GM10847 (cell line): ENCODE data around the gene DGKD.

ENCODE experiments used
- POLR2A ChIP-seq: IDR thresholded peaks from 2 replicates; pipeline ENCODE4 v1.6.1; 2011; ENCODE audit not compliant: insufficient read length; ENCODE audit errors: extremely low read depth

DGKD gene

DNA sequence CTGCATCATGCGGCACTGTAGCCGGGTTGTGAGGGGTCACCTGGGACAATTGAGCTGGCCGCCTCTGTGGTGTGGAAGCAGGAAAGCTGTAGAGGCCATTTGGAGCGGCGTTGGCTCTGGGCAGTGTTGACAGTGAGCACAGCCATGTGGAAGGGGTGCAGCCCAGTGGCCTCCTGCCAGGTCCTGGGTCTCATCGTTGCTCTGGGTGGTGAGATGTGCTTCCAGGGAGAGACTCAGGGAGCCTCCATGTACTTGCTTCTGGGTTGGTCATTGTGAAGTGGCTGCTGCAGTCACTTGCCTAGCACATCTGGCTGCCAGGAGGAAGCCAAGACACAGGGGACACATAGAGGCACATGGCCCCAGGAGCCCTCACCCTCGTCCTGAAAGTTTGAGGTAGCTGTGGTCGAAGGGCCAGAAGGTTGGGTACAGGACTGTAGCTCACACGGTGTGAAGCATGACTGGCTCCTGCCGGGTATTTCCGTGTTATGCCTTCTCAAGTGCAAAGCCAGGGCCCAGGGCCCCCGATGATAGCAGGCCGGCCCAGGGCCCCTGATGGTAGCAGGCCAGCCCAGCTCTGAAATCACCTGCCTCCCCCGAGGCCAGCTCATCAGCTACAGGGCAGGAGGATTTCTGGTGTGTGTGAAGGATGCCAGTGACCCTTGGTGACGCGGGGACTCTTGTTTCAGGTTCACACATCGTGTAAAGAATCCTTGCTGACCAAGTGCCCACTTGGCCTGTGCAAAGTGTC, 82.6 kb downstream of the DGKD start:
- no peak for TF ChIP-seq POLR2A

DNA sequence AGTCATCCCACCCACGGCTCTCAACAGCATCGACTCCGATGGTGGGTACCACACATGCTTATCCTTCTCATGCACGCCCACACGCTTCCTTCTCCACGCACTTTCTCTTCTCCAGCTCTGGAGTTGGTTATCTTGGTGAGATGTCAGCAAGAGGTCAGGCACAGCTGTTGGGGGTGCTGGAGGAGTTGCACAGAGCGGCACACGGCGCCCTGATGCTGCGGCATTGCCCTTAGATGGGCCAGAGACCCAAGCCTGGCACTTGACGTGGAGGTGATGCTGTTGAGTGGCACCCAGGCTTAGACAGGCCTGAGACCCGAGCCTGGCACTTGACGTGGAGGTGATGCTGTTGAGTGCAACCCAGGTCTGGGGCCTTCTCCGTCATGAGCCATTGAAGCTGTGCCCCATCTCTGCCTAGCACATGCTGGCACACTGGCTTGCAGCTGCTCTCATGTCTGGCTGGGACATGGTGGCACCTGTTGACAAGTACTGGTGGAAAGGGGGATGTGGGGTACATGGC, 83.2 kb downstream of the DGKD start:
- TF ChIP-seq POLR2A: no peak

DNA sequence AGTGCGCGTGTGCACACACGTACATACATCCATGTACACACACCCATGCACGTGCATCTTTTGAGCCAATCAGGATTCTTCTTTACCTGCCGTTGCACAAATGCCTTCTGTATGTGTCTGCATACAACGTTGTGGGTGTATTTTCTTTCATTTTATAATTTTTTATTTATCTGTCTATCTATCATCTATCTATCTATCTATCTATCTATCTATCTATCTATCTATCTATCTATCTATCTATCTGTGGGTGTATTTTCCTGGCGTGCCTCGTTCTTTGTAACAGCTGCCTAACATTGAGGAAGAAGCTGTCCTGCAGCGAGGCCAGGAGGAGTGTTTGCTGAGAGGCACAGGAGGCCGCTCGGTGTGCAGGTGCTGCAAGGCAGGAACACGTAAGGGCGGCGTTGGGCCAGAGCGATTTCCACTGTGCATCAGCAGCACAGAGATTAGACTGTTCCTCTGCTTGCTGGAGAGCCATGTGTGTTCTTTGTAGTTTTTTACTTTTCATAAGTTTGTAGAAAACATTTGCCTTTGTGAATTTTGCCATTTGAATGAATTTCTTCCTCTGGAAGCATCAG, 84.4 kb downstream of the DGKD start:
- TF ChIP-seq POLR2A: no peak

DNA sequence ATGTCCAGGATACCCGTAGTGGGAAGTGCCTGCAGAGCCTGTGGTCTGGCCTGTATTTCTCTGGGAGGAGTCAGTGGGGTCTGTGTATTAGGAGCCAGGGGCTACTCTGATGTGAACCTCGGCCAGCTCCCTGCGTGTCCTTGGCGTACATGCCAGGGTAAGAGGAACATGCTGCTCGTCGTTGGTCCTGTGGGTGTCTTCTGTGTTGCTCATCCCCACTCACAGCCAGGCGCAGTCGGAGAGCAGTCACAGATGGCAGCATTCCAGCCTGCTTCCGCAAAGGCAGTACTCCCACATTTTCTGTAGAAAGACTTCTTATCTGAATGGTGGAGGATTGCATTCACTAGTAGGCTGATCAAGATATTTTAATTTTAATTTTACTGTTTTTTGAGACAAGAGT, 84.9 kb downstream of the DGKD start:
- TF ChIP-seq POLR2A: no peak

DNA sequence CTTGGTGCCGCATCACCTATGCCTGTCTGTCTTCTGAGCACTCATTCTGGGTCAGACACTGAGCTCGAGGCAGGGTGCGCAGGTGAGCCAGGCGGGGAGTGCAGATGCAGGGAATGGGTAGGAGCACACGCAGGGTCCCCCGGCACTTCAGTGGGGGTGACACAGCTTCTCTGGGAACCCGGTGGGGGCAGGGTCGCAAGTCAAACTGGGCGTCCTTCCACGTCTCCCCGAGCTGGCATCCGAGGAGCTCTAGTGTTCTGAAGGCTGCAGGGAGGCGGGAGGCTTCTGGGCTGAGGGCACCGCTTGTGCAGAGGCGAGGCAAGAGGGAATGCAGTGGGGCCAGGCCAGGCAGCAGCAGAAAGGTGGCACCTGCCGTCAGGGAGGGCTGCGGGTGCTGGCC, 86.0 kb downstream of the DGKD start:
- TF ChIP-seq POLR2A: no peak

DNA sequence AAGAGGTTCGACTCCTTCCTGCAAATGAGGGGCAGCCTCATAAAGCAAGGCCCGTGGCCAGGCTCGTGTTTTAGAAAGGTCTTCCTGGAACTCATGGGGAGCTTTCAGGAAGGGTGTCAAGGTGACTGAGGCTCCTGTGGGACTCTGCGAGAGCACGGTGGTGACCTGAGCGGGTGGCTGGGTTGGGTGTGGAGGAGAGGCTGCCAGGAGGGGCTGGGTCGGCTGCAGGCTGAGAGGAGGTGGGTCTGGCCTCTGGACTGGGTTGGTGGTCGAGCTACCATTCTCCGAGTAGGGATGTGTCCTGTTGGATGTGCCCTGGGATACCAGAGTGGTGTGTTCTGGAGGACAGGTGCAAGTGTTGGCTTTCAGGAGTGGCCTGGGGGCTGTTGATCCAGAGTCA, 86.4 kb downstream of the DGKD start:
- TF ChIP-seq POLR2A: no peak

DNA sequence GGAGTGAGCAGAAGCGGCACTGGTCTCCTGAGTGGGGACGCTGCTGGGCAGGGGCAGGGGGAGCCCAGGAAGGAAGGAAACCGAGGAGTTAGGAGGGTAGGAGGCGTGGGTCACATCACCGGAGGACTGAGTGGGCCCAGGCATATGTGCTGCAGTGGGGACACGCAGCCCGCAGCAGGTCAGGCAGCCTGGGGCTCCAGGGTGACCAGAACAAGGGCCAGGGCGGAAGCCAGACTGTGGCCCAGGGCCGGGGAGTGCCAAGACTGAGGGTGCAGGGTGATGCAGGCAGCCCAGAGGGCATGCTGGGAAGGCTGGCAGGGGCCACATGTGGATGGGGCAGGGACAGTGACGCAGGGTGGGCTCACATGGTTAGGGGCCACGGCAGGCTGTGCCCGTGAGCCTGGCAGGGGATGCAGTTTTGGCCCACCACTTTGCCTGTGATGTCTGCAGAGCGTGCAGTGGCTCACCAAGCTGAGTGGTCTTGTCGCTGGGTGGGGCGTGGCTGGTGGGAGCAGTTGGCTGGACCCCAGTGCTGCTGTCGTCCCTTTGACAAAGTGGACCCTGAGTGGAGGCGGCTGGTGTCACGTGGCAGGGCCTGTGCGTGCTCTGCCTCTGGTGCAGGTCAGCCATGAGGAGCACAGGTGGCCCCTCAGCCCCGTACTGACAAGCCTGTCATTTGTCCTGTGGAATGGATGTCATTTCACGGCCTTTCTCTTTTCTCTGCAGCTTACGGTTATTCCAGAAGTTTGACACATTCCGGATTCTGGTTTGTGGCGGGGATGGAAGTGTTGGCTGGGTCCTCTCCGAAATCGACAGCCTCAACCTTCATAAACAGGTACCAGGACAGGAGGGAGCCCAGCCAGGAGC, 87.1 kb downstream of the DGKD start:
- no peak for TF ChIP-seq POLR2A

DNA sequence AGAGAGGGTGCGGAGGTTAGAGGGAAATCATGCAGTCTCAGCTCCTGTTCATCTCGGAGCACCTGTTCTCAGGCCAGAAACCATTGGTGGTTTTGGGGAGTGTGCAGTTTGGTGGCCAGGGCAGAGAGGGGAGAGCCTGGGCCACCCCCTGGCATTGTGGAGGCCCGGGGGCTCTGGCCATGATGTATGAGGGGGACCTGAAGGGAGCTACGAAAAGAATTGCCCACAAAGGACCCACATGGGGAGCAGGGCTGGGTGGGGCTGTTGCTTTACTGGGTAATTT, 87.7 kb downstream of the DGKD start:
- TF ChIP-seq POLR2A: no peak

DNA sequence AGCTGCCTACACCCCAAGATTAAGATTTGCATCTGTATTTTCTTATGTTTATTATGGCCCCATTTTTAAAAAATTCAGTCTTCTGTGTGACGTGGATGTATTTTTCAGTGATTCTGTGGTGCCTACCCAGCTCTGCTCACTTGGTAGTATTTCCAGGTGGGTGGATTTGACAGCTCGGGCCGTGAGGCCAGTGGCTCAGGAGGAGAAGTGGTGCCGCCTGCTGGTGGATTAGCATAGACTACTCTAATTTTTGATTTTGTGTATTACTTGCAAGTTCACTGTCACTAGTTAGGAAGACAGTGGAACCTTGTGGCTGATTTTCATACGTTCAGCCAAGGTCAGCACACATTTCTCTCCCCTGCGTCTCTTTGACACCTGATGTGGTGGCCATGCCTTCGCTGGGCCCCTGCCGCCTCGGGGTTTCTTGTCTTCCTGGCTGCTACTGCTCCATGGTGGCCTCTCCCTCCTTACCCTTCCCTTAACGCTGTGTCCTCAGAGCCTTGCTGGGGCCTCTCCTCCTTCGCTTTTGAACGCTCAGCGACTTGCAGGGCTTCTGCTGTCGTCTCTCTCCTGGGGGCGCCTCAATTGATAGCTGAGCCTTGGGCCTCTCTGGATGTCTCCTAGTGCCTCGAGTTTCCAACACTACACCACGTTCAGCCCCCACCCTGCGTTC, 89.4 kb downstream of the DGKD start:
- TF ChIP-seq POLR2A: no peak

DNA sequence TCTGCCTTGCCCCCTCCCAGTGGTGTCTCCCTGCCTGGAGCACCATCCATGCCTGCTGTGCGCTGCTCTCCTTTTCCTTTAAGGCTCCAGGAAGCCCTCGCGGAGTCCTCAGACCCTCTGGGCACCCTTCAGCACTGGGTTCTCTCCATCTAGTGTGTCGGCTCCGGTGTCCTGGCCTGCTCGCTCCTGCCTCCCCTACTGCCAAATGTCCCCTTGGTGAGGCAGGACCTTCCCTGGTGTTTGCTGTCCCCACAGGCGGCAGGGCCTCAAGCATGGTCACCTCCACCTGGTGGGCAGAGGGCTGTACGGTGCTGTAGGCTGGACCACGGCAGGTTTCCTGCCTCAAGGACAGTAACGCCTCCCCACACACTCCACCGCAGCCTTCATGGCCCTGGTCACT, 90.2 kb downstream of the DGKD start:
- TF ChIP-seq POLR2A: no peak

DNA sequence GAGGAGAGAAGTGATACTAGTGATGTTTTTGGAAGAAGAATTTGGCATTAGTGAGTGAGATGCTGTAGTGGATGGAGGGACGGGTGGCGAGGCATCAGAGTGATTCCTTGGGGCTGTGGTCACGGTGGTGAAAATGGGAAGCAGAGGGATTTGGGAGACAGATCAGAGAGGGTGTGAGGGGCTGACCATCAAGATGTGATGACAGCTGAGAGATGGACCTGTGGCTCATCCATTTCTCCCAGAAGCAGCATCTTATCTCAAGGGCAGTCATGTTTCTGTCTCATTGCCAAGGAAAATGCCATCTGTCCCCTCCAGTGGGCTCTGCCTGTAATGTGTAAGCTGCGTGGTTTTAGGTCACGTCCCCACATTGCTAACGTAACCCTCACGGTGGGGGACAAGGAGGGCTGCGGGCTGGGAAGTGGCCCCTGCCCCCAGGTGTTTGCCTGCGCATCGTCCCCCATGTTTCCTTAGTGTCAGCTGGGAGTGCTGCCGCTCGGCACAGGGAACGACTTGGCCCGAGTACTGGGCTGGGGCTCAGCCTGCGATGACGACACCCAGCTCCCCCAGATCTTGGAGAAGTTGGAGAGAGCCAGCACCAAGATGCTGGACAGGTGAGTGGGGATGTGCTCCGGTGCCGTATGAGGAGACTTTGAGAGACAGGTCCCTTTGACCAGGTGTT, 91.0 kb downstream of the DGKD start:
- no peak for TF ChIP-seq POLR2A

DNA sequence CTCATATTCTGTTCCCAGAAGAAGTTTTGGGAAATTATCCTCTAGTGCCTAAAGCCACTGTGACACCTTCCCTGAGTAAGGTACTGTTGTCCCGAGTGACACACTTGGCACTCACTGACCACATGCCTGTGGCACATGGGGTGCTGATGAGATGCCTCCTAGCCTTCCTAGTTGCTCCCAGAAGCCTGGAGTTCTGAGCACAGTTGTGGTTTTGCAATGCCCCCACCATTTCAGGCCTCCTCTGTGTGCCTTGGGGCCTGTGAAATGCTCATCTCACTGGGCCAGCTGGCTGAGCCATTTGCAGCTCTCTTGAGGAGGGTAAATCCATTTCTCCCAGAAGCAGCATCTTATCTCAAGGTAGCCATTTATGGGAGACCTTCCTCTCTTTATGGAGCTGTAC, 91.8 kb downstream of the DGKD start:
- no peak for TF ChIP-seq POLR2A

DNA sequence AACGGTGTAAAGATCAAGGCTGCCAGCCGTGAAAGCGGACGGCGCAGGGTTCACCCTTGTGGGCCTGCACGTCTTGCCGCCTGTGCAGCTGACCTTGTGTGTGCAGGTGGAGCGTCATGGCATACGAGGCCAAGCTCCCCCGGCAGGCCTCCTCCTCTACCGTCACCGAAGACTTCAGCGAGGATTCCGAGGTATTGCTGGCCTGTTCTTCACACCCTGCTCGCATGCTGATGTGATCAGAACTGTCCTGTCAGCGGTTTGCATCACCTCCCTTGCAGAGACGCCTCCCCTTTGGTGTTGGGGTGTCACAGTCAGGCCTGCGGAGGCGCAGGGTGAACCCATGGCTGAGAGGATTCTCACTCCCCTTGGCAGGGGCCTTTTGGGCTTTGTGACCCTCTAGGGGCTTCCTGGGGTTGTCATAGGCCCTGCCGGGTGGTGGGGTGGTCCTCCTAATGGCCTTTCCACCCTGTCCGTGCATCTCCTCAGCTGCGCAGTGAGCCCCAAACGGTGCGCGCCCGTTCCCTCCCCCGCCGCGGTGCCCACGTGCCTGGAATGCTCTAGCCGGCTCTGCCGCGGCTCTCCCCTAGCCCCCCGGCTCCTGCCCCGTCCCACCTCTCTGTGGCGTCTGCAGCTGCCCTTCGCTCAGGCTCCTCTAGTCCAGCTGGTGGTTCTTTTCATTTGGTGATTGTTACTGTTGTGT, 92.5 kb downstream of the DGKD start:
- no peak for TF ChIP-seq POLR2A

DNA sequence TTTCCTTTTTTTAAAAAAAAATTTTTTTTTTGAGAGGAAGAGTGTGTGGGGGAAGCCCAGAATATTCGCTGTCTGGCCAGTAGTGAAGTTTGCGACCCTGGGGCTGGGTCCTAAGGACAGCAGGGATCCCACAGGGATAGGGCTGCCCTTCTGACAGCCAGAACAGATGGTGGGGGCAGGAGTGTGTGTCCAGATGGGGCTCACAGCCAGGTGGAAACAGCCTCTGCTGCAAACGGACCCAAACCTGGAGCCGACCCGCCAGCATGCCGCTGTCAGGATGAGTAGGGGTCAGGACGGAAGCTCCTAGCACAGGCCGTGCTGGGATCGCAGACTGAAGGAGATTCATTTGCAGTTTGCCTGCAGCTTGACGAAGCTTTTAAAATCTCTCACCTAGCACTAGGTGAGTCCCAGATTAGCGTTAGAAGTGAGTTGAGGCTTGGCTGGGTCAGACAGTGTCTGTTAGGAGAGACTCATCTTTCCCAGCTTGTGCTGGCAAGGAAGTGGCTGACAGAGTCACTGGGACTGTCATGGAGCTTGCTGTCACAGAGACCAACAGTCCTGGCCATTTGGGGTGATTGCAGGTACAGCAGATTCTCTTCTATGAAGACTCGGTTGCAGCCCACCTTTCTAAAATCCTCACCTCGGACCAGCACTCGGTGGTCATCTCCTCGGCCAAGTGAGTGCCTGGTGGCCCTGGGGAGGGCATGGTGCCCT, 93.4 kb downstream of the DGKD start:
- no peak for TF ChIP-seq POLR2A
